HG02623 (cell line): ENCODE results near the gene C1orf167.

Source experiments
- ATAC-seq: cut with Tn5 transposase; IDR thresholded peaks from one replicate; pipeline ENCODE4 v1.9.1; 2021; ENCODE audit warnings: moderate library complexity; ENCODE audit not compliant: unreplicated experiment

C1orf167 gene

GRCh38 chr1:11735854-11736745, 25.9 kb upstream of the C1orf167 start, which contains the start of gene AGTRAP:
Gene AGTRAP (plus strand): TSS chr1:11736136. CDS start chr1:11736209, 73 bp downstream.
- peak; percentile 54 for ATAC-seq

- no peak for ATAC-seq
Observed at GRCh38 chr1:11736746-11737639, 25.0 kb upstream of the C1orf167 start.

- no peak for ATAC-seq
Observed at GRCh38 chr1:11738096-11738495, 23.9 kb upstream of the C1orf167 start.

- ATAC-seq = no peak
Observed at GRCh38 chr1:11738783-11739182, 23.2 kb upstream of the C1orf167 start.

- no peak for ATAC-seq
Observed at GRCh38 chr1:11740258-11741192, 21.5 kb upstream of the C1orf167 start.

- ATAC-seq = no peak
Observed at GRCh38 chr1:11741482-11741881, 20.5 kb upstream of the C1orf167 start.

GRCh38 chr1:11741919-11742558, 20.0 kb upstream of the C1orf167 start:
- ATAC-seq = no peak

- no peak for ATAC-seq
Observed at GRCh38 chr1:11744287-11744686, 17.7 kb upstream of the C1orf167 start.

GRCh38 chr1:11746092-11746491, 15.9 kb upstream of the C1orf167 start:
- ATAC-seq = no peak

- ATAC-seq = no peak
Observed at GRCh38 chr1:11746795-11747487, 15.1 kb upstream of the C1orf167 start.

- ATAC-seq = no peak
Observed at GRCh38 chr1:11748294-11749202, 13.4 kb upstream of the C1orf167 start.

GRCh38 chr1:11749203-11749689, 12.7 kb upstream of the C1orf167 start:
- no peak for ATAC-seq

- ATAC-seq = no peak
Observed at GRCh38 chr1:11749996-11750395, 12.0 kb upstream of the C1orf167 start.

- no peak for ATAC-seq
Observed at GRCh38 chr1:11751087-11751486, 10.9 kb upstream of the C1orf167 start.

- ATAC-seq = no peak
Observed at GRCh38 chr1:11752359-11753088, 9.5 kb upstream of the C1orf167 start.

- ATAC-seq = no peak
Observed at GRCh38 chr1:11753555-11754208, 8.3 kb upstream of the C1orf167 start.

- no peak for ATAC-seq
Observed at GRCh38 chr1:11757047-11757446, 4.9 kb upstream of the C1orf167 start.
